Neutrophil (primary cell): ENCODE results near the gene LRRK2.

Experiments
- H3K27ac ChIP-seq: fragments of 200-600 bp; sonication (generic); 2 replicates; pipeline ENCODE4 v1.5.1; 2016; ENCODE audit warnings: mild to moderate bottlenecking, moderate library complexity
- H3K27me3 ChIP-seq: fragments of 200-600 bp; sonication (generic); 2 replicates; pipeline ENCODE4 v1.6.0; 2016; ENCODE audit warnings: mild to moderate bottlenecking
- H3K36me3 ChIP-seq: fragments of 200-600 bp; sonication (generic); 2 replicates; pipeline ENCODE4 v1.5.1; 2017
- H3K4me1 ChIP-seq, 2 experiments: fragments of 200-600 bp in 1 of 2; sonication (generic) in 1 of 2; 1 replicate in 1 of 2; 2 replicates in 1 of 2; pipeline versions ENCODE4 v1.5.1 to v1.6.1; 2013 to 2016; ENCODE audit warnings: low read depth in 1 of 2, low read length in 1 of 2, mild to moderate bottlenecking in 1 of 2, moderate library complexity in 1 of 2; ENCODE audit not compliant: control insufficient read depth in 1 of 2, insufficient read depth in 1 of 2
- H3K4me3 ChIP-seq, 2 experiments: fragments of 200-600 bp in 1 of 2; sonication (generic) in 1 of 2; 1 replicate in 1 of 2; 2 replicates in 1 of 2; pipeline ENCODE4 v1.5.1; 2013 to 2016; ENCODE audit warnings: low read depth in 1 of 2, low read length in 1 of 2, mild to moderate bottlenecking in 1 of 2, moderate library complexity in 1 of 2
- H3K9me3 ChIP-seq: fragments of 200-600 bp; sonication (generic); 2 replicates; pipeline ENCODE4 v1.5.1; 2016
- TF ChIP-seq, protein P1 (sequence below): fragments of 200-600 bp; sonication (generic); IDR thresholded peaks from 2 replicates; pipeline ENCODE4 v1.5.1; 2016; ENCODE audit warnings: antibody characterized with exemption

LRRK2 gene

DNA sequence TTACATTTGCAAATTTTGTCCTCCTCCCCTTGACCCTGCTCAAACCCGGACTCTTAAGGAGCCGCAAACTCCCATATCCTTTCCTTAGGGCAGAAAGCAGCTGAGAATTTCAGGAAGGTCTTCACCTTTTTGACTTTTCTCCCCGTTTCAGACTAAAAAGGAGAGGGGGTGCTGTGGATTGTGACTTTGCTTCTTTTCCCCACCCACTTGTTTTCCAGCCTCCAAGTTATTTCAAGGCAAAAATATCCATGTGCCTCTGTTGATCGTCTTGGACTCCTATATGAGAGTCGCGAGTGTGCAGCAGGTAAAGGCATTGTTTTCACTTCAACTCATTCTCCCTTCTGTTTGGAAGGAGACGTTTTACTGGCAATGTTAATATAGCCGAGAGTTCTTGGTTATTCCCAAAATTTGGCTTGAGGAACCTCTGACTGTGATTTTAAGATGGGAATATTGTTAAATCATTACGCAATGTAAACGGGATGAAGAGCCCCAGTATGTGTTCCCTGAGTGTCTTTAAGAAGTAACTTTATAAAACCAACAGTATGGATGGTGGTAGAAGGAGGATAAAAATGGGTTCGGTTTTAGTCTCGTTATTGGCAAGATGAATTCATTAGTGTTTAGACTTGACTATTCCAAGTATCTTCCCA lies 663 bp downstream of the LRRK2 start:
- Histone ChIP-seq H3K27ac (peak overlapping the region; percentile 97), H3K9me3 (no peaks in the 10 kb centered on the region), H3K27me3 (no peaks in the 10 kb centered on the region), H3K36me3 (peaks cover 35% of the 10 kb centered on the region), H3K4me3 (peak overlapping the region; percentile 81 to 89), H3K4me1 (peaks cover 54 to 75% of the 10 kb centered on the region in 2 experiments)
- TF ChIP-seq, protein P1, sequence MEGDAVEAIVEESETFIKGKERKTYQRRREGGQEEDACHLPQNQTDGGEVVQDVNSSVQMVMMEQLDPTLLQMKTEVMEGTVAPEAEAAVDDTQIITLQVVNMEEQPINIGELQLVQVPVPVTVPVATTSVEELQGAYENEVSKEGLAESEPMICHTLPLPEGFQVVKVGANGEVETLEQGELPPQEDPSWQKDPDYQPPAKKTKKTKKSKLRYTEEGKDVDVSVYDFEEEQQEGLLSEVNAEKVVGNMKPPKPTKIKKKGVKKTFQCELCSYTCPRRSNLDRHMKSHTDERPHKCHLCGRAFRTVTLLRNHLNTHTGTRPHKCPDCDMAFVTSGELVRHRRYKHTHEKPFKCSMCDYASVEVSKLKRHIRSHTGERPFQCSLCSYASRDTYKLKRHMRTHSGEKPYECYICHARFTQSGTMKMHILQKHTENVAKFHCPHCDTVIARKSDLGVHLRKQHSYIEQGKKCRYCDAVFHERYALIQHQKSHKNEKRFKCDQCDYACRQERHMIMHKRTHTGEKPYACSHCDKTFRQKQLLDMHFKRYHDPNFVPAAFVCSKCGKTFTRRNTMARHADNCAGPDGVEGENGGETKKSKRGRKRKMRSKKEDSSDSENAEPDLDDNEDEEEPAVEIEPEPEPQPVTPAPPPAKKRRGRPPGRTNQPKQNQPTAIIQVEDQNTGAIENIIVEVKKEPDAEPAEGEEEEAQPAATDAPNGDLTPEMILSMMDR = no peak

GRCh38 chr12:40225984-40226602 lies 1.3 kb downstream of the LRRK2 start:
- Histone ChIP-seq H3K27me3 (no peaks in the 10 kb centered on the region), H3K36me3 (peaks cover 42% of the 10 kb centered on the region), H3K9me3 (no peaks in the 10 kb centered on the region), H3K27ac (peak overlapping the region; percentile 97), H3K4me3 (peak overlapping the region; percentile 81 to 89), H3K4me1 (peaks cover 53 to 73% of the 10 kb centered on the region in 2 experiments)
- TF ChIP-seq, protein P1 = no peak

- no peaks in the 10 kb centered on the region for H3K27me3 ChIP-seq
- H3K4me1 ChIP-seq = peaks cover 50 to 67% of the 10 kb centered on the region in 2 experiments
- TF ChIP-seq, protein P1 = no peak
- H3K9me3 ChIP-seq = no peaks in the 10 kb centered on the region
- H3K36me3 ChIP-seq = peaks cover 43% of the 10 kb centered on the region
- H3K4me3 ChIP-seq = peak overlapping the region; percentile 81 to 89
- peak overlapping the region; percentile 97 for H3K27ac ChIP-seq
These were observed 1.9 kb downstream of the LRRK2 start for GRCh38 chr12:40226705-40227104.

- Histone ChIP-seq H3K27ac (peak overlapping the region; percentile 97), H3K4me1 (peaks cover 47 to 62% of the 10 kb centered on the region in 2 experiments), H3K27me3 (no peaks in the 10 kb centered on the region), H3K4me3 (peak overlapping the region; percentile 81 to 89), H3K36me3 (peaks cover 50% of the 10 kb centered on the region), H3K9me3 (no peaks in the 10 kb centered on the region)
- TF ChIP-seq, protein P1 = no peak
These were observed 2.6 kb downstream of the LRRK2 start for GRCh38 chr12:40227447-40227846.

GRCh38 chr12:40228727-40229126 lies 3.9 kb downstream of the LRRK2 start:
- peak overlapping the region; percentile 56 for H3K27ac ChIP-seq
- TF ChIP-seq, protein P1 = no peak
- H3K4me3 ChIP-seq = peak overlapping the region; percentile 81 to 89
- H3K4me1 ChIP-seq = peaks cover 50 to 57% of the 10 kb centered on the region in 2 experiments
- peaks cover 63% of the 10 kb centered on the region for H3K36me3 ChIP-seq
- no peaks in the 10 kb centered on the region for H3K27me3 ChIP-seq
- no peaks in the 10 kb centered on the region for H3K9me3 ChIP-seq
